Muscle of arm (tissue), 12 donors: ENCODE data around the gene ALDH3A2. TPM values are rescaled to one million over a fixed set of nuclear protein-coding genes. Genes with fewer than 3 reads are reported as not detected.

Source experiments
- DNase-seq: peaks from one replicate; pipeline ENCODE4 v3.0.0-alpha.2; 2013
- polyA plus RNA-seq, 12 donors: library from polyadenylated mRNA; unstranded; fragments of 120-200 nt; gene quantifications; one replicate each; pipeline ENCODE4 v1.2.1, GENCODE V29; 2013; ENCODE audit not compliant: insufficient read length in 12 of 12

ALDH3A2 gene
- polyA plus RNA-seq, 12 donors, result 27.3 to 45.2 (median 38.8) TPM; not detected in 1

DNA sequence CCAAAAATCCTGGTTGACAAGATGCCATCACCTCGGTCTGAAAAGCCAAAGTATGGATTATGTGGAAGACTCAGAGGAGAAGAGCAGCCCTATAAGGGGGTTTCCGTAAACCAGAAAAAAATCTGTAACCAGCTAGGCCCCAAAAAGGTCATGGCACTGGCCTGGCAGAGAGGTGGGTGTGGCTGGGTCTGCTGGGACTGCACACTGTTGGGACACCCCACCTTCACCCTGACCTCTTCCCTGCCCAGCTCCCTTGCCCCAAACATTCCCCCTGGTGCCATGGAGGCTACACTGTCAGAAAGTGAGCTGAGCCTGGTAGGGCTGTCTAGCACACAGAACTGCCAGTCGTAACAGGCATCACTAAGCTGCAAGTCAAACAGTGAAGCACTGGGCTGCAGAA lies 61.3 kb downstream of the ALDH3A2 start:
- no peak for DNase-seq

DNA sequence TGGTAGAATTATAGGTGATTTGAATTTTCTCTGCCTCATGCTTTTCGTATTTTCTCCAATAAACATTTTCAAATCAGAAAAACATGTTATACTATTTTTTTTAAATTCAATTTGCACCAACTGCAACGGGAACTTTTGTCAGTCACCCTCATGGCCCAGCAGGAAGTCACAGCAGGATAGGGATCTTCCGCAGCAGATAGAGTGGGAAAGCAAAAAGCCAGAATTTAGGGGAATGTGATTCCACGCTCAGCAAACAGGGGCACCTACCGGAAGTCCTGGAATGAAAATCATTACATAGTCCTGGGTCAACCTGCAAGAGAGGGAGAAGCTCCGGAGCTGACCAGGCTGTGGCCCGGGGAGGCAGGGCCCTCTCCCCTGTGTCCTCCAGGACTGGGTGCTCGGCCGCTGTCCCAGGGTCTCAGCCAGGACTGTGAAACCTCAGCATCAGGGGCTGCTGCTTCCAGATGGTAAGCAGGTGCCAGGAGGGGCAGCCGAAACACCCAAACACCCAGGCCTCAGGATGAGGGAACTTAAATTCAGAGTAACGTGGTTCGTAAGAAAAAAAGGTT lies 64.0 kb downstream of the ALDH3A2 start:
- no peak for DNase-seq

DNA sequence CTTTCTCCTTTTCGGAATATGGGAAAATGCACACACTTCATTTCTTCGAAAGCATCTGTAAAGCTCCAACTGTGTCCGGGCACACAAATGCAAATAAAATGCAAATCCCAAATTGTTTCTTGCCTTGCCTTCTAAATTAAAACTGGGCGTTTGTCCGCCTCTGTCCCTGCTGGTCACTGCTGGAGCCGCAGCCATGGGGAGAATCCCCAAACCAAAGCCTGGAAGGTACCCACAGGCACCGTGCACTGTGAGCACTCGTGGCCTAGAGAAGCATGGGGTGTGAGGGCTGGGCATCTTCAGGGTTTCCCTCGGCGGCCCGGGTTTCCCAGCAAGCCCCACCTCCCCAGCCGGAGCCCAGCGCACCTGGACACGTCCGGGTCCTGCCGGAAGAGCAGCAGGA lies 64.9 kb downstream of the ALDH3A2 start:
- no peak for DNase-seq

DNA sequence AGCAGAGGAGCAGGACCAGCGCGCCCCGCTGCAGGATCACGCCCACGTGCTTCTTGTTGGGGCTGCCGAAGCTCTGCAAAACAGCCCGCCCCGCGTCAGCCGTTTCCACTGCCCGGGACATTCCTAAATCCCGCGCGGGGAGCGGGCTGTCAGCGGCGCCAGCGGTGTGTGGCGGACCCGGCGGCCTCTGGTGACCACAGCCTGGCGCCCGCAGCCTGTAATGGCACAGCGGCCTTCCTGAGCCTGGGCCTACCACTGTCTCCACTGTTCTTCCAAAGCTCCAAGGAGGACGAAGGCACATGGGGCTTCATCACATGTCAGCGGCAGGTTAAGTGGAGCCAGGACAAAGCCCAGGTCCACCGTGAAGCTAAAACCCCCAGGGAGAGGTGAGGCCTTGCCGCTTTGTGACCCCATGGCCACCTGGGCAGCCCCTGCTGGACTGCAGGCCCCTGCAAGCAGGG lies 65.4 kb downstream of the ALDH3A2 start:
- no peak for DNase-seq

DNA sequence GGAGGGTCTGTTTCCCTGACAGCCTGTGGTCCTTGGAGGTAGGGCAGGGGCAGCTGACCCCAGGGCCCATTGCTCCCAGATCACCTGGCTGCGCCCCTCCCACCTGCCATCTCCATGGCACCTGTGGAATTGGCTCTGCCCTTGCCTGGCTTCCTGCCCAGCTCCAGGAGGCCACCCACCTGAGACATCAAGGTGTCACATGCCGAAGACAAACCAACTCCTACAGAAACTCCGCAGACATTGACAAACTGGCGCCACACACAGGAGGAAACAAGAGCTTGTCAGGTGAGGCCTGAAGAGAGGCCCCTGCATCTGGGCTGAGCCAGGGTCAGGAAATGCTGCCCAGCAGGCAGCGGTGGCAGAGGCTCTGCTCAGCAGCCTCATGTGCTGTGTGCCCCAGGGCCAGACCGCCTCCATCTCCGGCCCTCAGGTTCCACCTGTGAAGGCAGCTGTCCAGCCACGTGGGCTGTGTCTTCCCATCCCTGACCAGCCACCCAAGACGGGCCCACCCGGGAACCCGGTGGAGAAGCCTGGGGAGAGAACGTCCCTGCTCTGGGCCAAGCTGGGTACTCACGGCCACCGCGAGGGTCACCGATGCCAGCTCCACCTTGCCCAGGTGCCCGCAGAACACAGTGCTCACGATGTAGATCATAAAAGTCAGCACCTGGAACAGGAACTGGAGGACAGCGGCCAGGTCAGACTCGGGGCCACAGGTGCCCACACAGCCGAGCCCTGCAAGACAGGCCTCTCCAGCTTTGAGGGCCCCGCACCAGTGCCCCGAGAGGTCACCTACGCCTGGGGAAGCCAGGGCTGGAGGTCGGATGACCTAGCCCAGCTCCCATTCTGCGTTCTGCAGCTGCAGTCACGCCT lies 66.2 kb downstream of the ALDH3A2 start:
- DNase-seq, result no peak

DNA sequence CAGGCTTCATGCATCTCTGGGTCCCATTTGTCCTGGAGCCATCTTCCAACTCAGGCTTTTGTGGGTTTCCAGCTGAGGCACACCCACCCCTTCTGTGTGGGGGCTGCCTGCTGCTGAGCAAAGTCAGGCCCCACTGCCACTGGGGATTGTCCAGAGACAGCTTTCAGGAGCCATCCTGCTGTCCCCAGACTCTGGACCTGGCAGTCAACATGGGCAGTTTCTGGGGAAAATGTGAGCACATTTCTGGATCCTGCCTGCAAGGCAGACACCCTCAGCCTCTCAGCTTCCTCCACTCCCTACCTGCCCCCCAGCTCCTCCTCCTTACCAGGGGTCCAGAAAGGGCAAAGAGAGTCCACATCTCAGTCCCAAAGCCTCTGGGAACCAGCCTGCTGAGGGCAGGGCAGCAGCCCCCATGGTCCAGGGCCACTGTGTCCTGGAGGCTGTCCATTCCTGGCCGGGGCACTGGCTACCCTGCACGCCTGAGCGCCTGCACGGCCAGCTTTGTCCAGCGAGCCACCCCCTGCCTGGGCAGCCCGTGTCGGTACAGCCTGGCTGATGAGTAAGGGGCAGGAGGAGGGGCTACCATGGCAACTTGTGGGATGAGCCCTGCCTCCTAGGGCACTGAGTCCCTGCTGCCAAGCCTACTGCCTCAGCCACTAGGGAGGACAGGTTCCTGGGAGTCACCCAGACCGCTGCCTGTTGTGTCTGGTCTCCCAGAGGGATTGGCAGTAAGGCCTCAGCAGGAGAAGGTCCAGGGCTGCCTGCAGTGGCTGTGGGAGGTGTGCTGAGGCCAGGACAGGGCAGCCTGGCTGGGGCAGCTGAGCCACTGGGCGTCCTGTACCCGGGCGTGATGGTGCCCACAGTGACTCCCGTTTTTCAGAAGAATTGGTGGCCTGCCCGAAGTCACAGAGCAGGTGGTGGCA lies 67.8 kb downstream of the ALDH3A2 start, which contains the start of gene SLC47A2:
TSS of gene SLC47A2 (minus strand) at position 477 of the 923 bp plus-strand sequence. CDS start at position 448, 29 bp downstream.
- DNase-seq, result no peak

DNA sequence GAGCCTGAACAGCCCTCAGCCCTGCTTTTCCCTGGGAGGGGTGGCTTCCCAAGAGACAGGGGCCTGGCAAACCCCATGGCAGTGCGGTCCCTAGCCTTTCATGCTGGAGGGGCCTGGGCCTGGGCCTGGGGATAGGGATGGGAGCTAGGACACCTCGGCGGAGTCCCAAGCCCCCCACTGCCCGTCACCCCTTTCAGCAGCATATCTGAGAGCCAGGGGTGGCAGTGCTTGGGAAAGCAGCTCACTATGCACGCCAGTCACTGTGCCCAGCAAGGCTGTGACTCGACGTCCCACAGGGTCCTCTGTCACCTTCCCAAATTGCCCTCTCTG lies 68.4 kb downstream of the ALDH3A2 start:
- DNase-seq, result no peak

DNA sequence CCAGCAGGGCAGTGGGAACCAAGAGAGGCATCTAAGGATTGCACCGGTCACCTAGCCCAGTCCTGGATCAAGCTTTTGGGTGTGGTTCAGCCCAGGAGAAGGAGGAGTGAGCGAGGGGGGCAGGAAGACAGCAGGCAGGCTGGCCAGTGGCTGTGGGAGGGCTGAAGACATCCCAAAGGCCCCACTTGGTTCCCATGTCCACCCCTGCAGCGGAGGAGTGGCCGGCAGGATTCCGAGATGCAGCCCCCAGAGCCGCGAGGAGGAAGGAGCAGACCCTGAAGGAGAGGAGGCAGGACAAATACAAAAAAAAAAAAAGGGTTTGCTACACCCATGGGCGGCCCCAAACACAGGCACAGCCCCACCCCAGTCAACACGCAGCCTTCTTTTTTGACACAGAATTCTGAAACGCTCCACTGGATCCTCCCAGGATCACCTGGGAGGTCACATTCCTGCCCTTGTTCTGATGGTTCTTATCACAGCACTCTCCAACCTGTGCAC lies 68.9 kb downstream of the ALDH3A2 start:
- no peak for DNase-seq

DNA sequence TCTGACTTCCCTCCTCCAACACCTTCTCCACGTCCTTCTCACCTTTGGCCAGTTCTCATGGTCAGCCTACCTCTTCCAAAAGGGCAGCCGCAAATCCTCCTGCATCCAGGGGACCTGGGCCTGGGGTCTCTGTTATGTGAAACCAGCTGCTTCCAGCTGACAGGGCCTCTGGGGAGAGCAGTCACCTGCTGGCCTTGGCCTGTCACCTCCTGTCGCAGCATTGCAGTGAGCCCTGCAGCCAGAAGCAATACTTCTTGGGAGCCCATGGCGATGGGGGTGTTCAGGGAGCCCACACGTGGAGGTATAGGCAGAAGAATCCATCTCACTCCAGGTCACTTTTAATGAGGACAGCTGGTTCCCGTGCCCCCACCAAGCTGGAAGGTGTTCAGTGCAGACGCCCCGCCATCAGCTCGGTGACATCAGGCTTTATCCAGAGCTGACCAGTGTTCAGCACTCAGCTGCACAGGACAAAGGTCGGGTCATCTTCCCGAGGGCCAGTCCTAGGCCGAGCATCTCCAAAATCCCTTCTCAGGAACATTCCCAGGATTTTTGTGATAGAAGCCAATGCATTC lies 69.6 kb downstream of the ALDH3A2 start:
- DNase-seq, result no peak

DNA sequence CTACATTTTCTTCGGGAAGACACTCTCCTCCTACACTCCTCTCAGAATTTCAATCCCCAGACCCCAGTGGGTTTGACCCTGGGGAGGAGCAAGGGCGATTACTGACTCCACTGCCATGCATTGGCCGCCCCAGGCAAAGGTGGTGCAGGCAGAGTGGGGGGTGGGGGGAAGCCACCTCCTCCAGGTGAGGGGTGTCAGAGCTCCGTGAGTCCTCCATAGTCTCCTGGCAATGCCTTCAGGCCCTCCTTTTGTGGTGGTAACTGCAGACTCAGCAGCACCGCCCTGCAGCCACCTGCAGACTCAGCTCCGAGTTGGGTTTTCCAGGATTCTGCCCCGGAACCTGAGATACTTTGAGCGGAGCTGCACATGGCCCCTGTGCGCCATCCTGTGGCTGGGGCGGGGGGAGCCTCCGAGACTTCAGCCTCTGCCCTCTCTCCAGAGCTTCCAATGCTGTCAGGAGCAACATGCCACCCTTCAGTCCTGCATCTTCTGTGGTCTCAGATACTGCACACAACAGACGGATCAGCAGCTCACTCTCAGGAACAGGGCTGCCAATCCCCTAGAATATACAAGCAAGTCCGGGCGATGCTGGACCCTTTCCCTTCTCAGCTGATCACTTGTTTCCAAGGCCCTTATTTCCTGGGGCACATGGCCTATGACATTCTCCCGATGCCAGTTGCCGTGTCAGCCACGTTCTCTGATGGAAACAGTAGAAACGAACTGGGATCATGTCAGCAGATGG lies 70.2 kb downstream of the ALDH3A2 start:
- DNase-seq, result no peak

DNA sequence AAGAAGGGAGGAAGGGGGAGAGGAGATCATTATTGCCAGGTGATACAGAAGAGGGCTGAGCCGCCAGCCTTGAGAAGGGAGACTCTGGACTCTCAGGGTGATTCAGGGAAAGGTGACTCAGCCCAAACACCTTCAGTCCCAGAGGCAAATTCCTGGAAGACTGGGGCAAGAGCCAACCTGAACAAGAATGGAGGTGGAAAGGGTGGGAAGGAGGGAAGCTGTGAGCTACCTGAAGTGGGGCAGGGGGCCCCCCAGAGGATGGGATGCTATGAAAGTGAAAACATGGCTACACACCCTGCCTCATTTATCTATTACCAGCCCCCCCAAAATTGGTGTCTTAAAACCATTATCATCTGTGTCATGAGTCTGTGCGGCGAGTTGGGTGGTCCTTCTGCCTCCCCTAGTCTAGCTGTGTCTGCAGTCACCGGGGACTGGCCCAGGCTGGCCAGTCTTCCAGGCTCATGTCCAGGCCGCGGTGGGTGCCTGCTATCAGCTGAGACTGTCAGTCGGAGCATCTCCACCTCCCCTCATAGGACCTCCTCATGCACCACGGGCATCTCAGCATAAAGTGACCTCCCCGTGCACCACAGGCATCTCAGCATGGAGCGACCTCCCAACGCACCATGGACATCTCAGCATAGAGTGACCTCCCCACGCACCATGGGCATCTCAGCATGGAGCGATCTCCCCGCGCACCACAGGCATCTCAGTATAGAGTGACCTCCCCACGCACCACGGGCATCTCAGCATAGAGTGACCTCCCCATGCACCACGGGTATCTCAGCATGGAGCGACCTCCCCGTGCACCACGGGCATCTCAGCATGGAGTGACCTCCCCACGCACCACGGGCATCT lies 71.0 kb downstream of the ALDH3A2 start:
- DNase-seq, result no peak

DNA sequence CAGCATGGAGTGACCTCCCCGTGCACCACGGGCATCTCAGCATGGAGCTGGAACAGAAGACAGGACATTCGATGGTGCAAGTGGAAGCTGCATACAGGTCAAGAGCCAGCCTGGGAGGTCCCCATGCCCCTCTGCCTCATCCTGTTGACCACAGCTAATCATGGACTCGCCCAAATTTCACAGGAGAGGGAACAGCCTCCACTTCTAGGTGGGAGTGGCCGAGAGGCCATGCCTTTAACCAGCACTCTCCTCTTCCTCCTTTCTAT lies 71.6 kb downstream of the ALDH3A2 start:
- no peak for DNase-seq

DNA sequence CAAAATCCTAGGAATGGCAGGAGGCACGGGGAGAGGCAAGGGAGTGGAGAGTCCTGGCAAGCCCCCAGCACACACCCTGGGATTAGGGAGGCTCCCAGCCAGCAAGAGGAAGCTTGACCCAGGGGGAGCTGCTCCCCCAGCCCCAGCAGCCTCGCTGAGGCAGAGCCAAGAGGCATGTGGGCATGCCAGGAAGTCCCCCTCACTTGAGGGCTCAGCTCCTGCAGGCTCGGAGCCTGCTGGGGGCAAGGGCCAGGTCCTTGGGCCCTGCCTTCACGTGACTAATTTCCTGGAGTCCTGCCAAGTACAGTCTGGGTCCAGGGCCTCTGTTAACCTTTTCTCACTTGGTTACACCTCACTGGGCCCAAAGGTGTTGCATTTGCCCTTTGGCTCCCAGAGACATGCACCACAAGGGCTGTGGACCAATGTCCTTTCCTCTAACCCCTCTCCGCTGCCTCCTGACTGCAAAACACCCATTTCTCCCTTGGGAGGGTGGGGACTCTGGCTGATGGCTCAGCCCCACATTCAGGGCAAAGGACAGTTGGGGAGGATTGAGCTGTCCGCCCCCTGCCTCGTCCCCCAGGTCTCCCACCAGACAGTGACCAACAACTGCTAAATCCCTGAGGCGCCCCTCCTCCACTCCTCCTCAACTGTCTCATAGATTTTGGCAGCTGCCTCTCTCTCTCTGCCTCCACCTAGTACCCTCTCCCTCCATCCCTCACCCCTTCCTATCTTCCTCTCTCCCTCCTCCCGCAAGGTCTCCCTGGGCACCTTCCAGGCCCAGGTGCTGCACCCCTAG lies 72.3 kb downstream of the ALDH3A2 start:
- no peak for DNase-seq

DNA sequence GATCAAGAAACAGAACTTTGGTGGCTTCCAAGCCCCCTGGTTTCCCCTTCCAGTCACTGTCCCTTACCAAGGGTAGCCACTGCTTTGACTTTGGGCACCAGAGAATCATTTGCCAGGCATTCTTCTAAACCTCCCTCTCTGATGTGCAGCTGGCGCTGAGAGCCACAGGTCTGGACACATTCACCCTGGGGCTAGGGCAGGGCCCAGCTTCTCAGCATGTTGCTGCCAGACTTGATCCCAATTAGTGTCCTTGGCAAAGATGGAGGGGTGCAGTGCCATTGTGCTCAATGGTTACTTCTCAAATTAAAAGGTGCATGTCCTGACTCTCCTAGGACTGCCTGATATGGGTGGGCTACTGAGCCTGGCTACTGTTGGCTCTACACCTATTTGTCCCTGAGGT lies 75.4 kb downstream of the ALDH3A2 start:
- no peak for DNase-seq

DNA sequence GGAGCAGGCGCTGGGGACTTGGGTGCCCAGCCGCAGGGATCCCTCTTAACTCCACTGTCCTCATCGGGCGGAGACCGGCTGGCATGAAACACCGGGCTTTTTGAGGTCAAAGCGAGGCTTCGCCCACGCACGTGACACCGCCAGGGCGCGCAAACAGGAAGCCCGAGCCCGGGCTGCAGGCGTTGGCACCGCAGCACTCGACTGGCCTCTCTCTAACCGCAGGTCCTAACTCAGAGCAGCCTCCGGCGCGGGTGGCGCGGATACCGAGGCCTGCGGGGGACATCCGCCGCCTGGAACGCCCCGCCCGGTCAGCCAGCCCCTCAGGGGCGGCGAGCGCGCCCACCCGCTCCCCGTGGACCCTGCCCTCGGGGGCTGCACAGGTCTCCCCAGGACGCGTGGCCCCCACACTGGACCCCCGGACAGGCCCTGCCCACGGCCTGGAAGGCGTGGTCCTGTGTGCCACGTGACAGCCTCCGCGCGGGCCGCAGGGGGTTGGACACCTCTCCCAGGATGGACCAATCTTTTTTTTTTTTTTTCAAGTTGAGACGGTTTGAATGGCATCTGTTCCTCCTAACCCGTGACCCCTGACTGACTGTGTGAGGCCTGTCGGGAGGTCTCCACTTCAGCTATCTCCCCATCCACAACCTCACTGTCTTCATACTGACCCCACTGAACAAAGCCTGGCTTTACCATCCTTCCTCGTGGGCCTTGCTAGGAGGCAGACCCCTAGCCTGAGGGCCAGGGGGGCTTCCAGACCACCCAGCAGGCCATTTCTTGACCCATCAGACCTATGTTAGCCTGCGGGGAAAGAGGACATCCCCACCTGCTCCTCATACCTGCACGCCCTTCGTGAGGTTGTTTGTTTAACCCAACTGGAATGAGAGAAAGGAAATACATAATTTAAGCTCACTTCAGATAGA lies 76.2 kb downstream of the ALDH3A2 start:
- no peak for DNase-seq

DNA sequence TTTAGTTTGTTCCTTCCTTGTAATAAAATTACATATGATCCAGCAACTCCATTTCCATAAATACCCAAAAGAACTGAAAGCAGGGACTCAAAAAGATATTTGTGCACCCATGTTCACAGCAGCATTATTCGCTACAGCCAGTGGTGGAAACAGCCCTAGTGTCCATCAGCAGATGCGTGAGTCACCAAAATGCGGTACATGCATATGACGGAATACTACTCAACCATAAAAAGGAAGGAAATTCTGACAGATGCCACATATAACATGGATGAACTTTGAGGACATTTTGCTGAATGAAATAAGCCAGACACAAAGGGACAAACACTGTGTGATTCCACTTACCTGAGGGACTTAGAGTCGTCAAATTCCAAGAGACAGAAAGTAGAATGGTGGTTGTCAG lies 76.9 kb downstream of the ALDH3A2 start:
- DNase-seq, result no peak

DNA sequence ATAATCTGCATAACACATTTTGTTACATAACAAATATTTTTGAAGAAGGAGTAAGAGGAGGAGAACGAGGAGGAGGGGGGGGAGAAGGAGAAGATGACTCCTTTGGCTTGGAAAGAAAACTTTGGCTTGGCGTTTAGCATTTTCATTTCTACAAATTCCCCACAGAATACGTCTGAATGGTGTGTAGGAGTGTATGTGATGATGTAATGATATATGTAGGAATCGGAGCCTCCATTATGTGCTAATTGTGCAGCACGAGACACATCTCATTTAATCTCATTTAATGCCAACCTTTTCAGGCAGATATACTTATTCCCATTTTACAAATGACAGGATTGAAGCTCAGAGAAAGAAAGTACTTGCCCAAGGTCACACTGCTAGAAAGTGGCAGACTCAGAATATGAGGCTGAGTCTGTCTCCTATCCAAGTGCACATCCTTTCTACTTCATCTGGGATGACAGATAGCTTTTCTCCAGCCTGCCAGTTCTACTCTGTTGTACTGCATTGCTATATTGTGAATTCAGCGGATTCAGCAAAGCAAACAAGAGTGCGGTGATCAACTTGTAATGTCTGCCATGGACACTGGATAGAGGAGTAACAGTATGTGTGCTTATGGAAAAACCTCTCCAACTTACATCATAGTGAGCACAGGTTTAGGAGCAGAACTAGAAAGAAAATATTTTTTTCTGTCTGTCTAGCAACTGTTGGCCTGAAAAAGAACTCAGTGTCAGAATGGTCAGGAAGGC lies 78.3 kb downstream of the ALDH3A2 start:
- no peak for DNase-seq
